Measurements from ENCODE around the gene MSH6. TPM values are rescaled to one million over a fixed set of nuclear protein-coding genes. Genes with fewer than 3 reads are reported as not detected.

Gene MSH6
- 113 and 168 TPM in 2 replicates for total RNA-seq (2016; rRNA removed; fragmentation: Illumina TruSeq; extraction: Trizol)
- 5.9 and 6.7 TPM in 2 replicates for total RNA-seq (2016; cell fraction: cytosol; rRNA removed; fragmentation: Illumina TruSeq; extraction: Trizol; ENCODE audit: low read depth)
- total RNA-seq (2016; cell fraction: insoluble cytoplasmic fraction; rRNA removed; fragmentation: Illumina TruSeq; extraction: Trizol) = 111 and 163 TPM in 2 replicates
- 14.7 and 15.3 TPM in 2 replicates for total RNA-seq (2016; cell fraction: membrane; rRNA removed; fragmentation: Illumina TruSeq; extraction: Trizol)
- 64.0 and 69.2 TPM in 2 replicates for total RNA-seq (2016; cell fraction: nucleus; rRNA removed; fragmentation: Illumina TruSeq; extraction: Trizol)
- 18.1 and 20.8 TPM in 2 replicates for polyA plus RNA-seq (2011; rRNA removed)
- 9.8 and 13.1 TPM in 2 replicates for polyA plus RNA-seq (2011; cell fraction: cytosol; rRNA removed)
- polyA plus RNA-seq (2011; cell fraction: nucleus; rRNA removed) = 12.9 and 13.6 TPM in 2 replicates
- 27.8 and 54.9 TPM in 2 replicates for polyA plus RNA-seq (2012)
- polyA plus RNA-seq (2016; cell fraction: cytosol; fragmentation: Illumina TruSeq; extraction: Trizol; ENCODE audit: low read depth) = 0.76 and 1.1 TPM in 2 replicates
- polyA plus RNA-seq (2016; cell fraction: insoluble cytoplasmic fraction; fragmentation: Illumina TruSeq; extraction: Trizol; ENCODE audit: low read depth) = 91.7 and 97.3 TPM in 2 replicates
- 2.1 and 3.5 TPM in 2 replicates for polyA plus RNA-seq (2016; cell fraction: membrane; fragmentation: Illumina TruSeq; extraction: Trizol; ENCODE audit: low read depth)
- 63.1 and 63.5 TPM in 2 replicates for polyA plus RNA-seq (2016; cell fraction: nucleus; fragmentation: Illumina TruSeq; extraction: Trizol; ENCODE audit: insufficient read depth, low read depth)
- polyA minus RNA-seq (2011; rRNA and poly(A)+ RNA removed; ENCODE audit: low replicate concordance) = 14.9 and 32.3 TPM in 2 replicates
- 31.4 and 36.9 TPM in 2 replicates for polyA minus RNA-seq (2011; cell fraction: cytosol; rRNA and poly(A)+ RNA removed)
- 36.4 and 40.2 TPM in 2 replicates for polyA minus RNA-seq (2011; cell fraction: nucleus; rRNA and poly(A)+ RNA removed)
- Bru-seq, nascent RNA = percentile 94 among the genes with signal in this experiment
- percentile 93 among the genes with signal in this experiment for BruChase-seq, experiment 1, labeled RNA remaining after a 6-hour chase
- percentile 96 among the genes with signal in this experiment for BruChase-seq, experiment 2, labeled RNA remaining after a 2-hour chase
- long read RNA-seq, experiment 1, full-length matches to known transcripts = 11 of 37 reads
- long read RNA-seq, experiment 1, partial matches to known transcripts = 19 of 37 reads
- long read RNA-seq, experiment 1, other reads (novel, unspliced or antisense) = 7 of 37 reads
- long read RNA-seq, experiment 2, full-length matches to known transcripts = 26 of 71 reads
- long read RNA-seq, experiment 2, partial matches to known transcripts = 38 of 71 reads
- long read RNA-seq, experiment 2, other reads (novel, unspliced or antisense) = 7 of 71 reads

DNA sequence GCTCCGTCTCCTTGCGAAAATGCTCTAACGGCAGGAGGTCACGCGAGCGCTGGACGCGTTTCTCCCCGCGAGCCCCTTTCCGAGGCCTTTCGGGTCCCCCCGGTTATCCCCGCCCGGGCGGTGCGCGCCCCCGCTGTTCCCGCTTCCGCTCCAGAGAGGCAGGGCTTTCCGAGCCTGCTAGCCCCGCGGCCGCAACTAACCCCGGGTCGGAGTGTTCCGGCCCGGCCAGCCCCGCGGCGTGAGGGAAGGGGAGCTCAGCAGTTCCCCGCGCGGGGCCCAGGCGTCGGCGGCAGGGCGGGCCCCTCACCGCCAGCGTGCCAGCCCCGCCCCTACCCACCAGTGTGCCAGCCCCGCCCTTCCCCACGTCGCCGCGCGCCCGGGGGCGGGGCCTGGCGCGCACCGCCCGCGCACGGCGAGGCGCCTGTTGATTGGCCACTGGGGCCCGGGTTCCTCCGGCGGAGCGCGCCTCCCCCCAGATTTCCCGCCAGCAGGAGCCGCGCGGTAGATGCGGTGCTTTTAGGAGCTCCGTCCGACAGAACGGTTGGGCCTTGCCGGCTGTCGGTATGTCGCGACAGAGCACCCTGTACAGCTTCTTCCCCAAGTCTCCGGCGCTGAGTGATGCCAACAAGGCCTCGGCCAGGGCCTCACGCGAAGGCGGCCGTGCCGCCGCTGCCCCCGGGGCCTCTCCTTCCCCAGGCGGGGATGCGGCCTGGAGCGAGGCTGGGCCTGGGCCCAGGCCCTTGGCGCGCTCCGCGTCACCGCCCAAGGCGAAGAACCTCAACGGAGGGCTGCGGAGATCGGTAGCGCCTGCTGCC is at the start of gene MSH6:
Gene MSH6 (plus strand): TSS at position 475 of the 815 bp plus-strand sequence. CDS start 89 bp downstream, at position 564.
- Histone ChIP-seq H3K9ac (ENCODE audit: insufficient read depth, low read depth, low read length) (peak within 1 kb of the TSS; percentile 85), H3K79me2 (ENCODE audit: insufficient read depth, low read length) (peaks cover 42% of the 10 kb centered on the region), H3K4me2 (ENCODE audit: low read depth, low read length) (peak within 1 kb of the TSS; percentile 87), H2AFZ (ENCODE audit: low read length) (peak within 1 kb of the TSS; percentile 93), H3K27ac (ENCODE audit: extremely low read length, insufficient read depth, low read length) (peak within 1 kb of the TSS; percentile 93), H4K20me1 (ENCODE audit: insufficient read depth, low read length) (peaks cover 39% of the 10 kb centered on the region), H3K36me3 (replicated peaks in 1 of 2; ENCODE audit: control insufficient read depth in 1 of 2, insufficient read depth in 2 of 2, low read length in 2 of 2) (peaks cover 3 to 10% of the 10 kb centered on the region in 2 experiments; a peak in 2 of 5 replicates), H3K4me1 (ENCODE audit: insufficient read depth, low read length) (peaks cover 50% of the 10 kb centered on the region), H3K9me3 (ENCODE audit: low read length) (no peaks in the 10 kb centered on the region), H3K4me3 (replicated peaks in 1 of 3; ENCODE audit: insufficient read depth in 1 of 3, low read depth in 2 of 3, low read length in 3 of 3) (peak within 1 kb of the TSS; percentile 77 to 85 (median 82)), H3K27me3 (ENCODE audit: control insufficient read depth in 1 of 2, insufficient read depth in 2 of 2, low read length in 2 of 2) (peaks cover 0 to 11% of the 10 kb centered on the region in 2 experiments; a peak in 3 of 5 replicates)
- ChIA-PET POLR2A (interaction anchor here (0.6 to 2.5 kb wide), 14 partner anchors 8 to 1790 kb away, joined by 3 to 11 read pairs (median 4); partner anchors contain the start of gene MSH2), CTCF (ENCODE audit: low intra/inter-chr PET ratio, low total read pairs) (no interaction called here)
- peak; percentile 85 for DNase-seq (ENCODE audit: low spot score)
- intact Hi-C loops (cut with micrococcal nuclease; ENCODE audit: unreplicated experiment) = loop anchor here (2.0 to 10.0 kb wide), 2 partner anchors 122 to 324 kb away; partner anchors contain the start of gene FBXO11
- BruUV-seq (replicated peaks) = no TSS peak
- in situ Hi-C loops (cut with HindIII; ENCODE audit: extremely low pct_ligation_motif_present, low pct_unique_long_range_greater_than_20kb) = no loop called here
- no peak for FAIRE-seq
- ATAC-seq = peak; percentile 87
- under 1% methylated on average over 74 of the region's 98 CpGs for WGBS (ENCODE audit: low lambda C conversion rate)
- TF ChIP-seq HOXA9 (CRISPR knock-in tag; IDR thresholded peaks at IDR 0.05; ENCODE audit: borderline replicate concordance) (peak; percentile 87), ZNF883 (CRISPR knock-in tag; IDR thresholded peaks at IDR 0.05; ENCODE audit: not compliant biosample characterization) (peak; percentile 97), ZFP36 (IDR thresholded peaks at IDR 0.05; ENCODE audit: borderline replicate concordance, low read depth, low read length, partially characterized antibody) (no peak), POLR2AphosphoS5 (IDR thresholded peaks at IDR 0.05; ENCODE audit: low read depth, low read length) (peak; percentile 87), ZNF790 (CRISPR knock-in tag; IDR thresholded peaks at IDR 0.05; ENCODE audit: borderline replicate concordance) (peak; percentile 94; the same call in 1 of the 2 replicates), NAIF1 (CRISPR knock-in tag; IDR thresholded peaks at IDR 0.05; ENCODE audit: borderline replicate concordance) (peak; percentile 92; the same call in 1 of the 2 replicates), ZNF292 (CRISPR knock-in tag; IDR thresholded peaks at IDR 0.05; ENCODE audit: borderline replicate concordance, low read depth) (no peak; the same call in 1 of the 2 replicates), HDAC1 (CRISPR knock-in tag; IDR thresholded peaks at IDR 0.05) (peak; percentile 86), BRD4 (CRISPR knock-in tag; IDR thresholded peaks at IDR 0.05) (no peak), CREB1 (IDR thresholded peaks at IDR 0.05) (peak; percentile 22; the same call in 1 of the 2 replicates), CREB1 (CRISPR knock-in tag; IDR thresholded peaks at IDR 0.05) (no peak; the same call in 1 of the 2 replicates), HDAC2 (CRISPR knock-in tag; IDR thresholded peaks at IDR 0.05) (0 out of 2 replicates have a peak, but pooled peaks have one; percentile 4), TBX2 (CRISPR knock-in tag; IDR thresholded peaks at IDR 0.05; ENCODE audit: borderline replicate concordance) (peak; percentile 94)
- TF ChIP-seq, protein P1, sequence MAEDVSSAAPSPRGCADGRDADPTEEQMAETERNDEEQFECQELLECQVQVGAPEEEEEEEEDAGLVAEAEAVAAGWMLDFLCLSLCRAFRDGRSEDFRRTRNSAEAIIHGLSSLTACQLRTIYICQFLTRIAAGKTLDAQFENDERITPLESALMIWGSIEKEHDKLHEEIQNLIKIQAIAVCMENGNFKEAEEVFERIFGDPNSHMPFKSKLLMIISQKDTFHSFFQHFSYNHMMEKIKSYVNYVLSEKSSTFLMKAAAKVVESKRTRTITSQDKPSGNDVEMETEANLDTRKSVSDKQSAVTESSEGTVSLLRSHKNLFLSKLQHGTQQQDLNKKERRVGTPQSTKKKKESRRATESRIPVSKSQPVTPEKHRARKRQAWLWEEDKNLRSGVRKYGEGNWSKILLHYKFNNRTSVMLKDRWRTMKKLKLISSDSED (CRISPR knock-in tag; IDR thresholded peaks at IDR 0.05) = no peak
